B cell (primary cell): ENCODE results near the gene PTPRN2. TPM values are rescaled to one million over a fixed set of nuclear protein-coding genes. Genes with fewer than 3 reads are reported as not detected.

Source experiments
- ATAC-seq: fragments of 200-7000 bp; cut with Tn5 transposase; one replicate; pipeline ENCODE4 v1.10.0; 2021; ENCODE audit warnings: low read depth, mild to moderate bottlenecking, moderate number of reproducible peaks, moderate library complexity
- CTCF ChIA-PET: fragments of 350-600 bp; sonication (Branson Sonifier 250); formaldehyde crosslinking; loops from one replicate; lab custom pipeline; 2021; ENCODE audit warnings: antibody characterized with exemption, inconsistent platforms; lab: Charles Lee
- POLR2A ChIA-PET: fragments of 350-600 bp; sonication (Branson Sonifier 250); formaldehyde crosslinking; loops from one replicate; lab custom pipeline; 2021; ENCODE audit warnings: antibody characterized with exemption; lab: Charles Lee
- DNase-seq: peaks from one replicate; pipeline ENCODE4 v3.0.0; 2013
- H2AFZ ChIP-seq: 2 replicates; pipeline ENCODE4 v1.6.1; 2012; ENCODE audit warnings: mild to moderate bottlenecking, low read depth, low read length; ENCODE audit not compliant: insufficient read depth, poor library complexity, severe bottlenecking
- H3K27ac ChIP-seq, 2 donors: 1 replicate in 1 of 2; 2 replicates in 1 of 2; pipeline ENCODE4 v1.5.1; 2012 to 2013; ENCODE audit warnings: low read length in 2 of 2, mild to moderate bottlenecking in 2 of 2, moderate library complexity in 1 of 2
- H3K27me3 ChIP-seq, 4 experiments: fragments of 200-600 bp in 1 of 4; sonication (generic) in 1 of 4; replicated peaks in 1 of 4; 1 replicate in 2 of 4; 2 replicates in 2 of 4; pipeline versions ENCODE4 v1.6.1 to v1.7.0; 2013 to 2016; ENCODE audit warnings: low read length in 3 of 4, mild to moderate bottlenecking in 2 of 4, mixed read lengths in 1 of 4, moderate library complexity in 1 of 4; ENCODE audit not compliant: insufficient read depth in 4 of 4, control insufficient read depth in 3 of 4; ENCODE audit errors: control extremely low read depth in 1 of 4
- H3K36me3 ChIP-seq, 2 experiments: replicated peaks in 1 of 2; 1 replicate in 1 of 2; 2 replicates in 1 of 2; pipeline versions ENCODE4 v1.6.1 to v1.7.1; 2013; ENCODE audit warnings: low read length in 1 of 2; ENCODE audit not compliant: insufficient read depth in 2 of 2, control insufficient read depth in 1 of 2; ENCODE audit errors: control extremely low read depth in 1 of 2, extremely low read depth in 1 of 2
- H3K4me1 ChIP-seq, 2 donors: fragments of 200-600 bp in 1 of 2; sonication (generic) in 1 of 2; 1 replicate in 1 of 2; 2 replicates in 1 of 2; pipeline versions ENCODE4 v1.5.1 to v1.6.1; 2013 to 2017; ENCODE audit warnings: low read length in 2 of 2; ENCODE audit not compliant: control insufficient read depth in 2 of 2, insufficient read depth in 2 of 2
- H3K4me2 ChIP-seq: replicated peaks from 2 replicates; pipeline ENCODE3; 2012; ENCODE audit warnings: mild to moderate bottlenecking, low read depth, low read length; ENCODE audit not compliant: poor library complexity, severe bottlenecking
- H3K4me3 ChIP-seq, 5 experiments: fragments of 200-600 bp in 1 of 5; sonication (generic) in 1 of 5; 1 replicate in 3 of 5; 2 replicates in 2 of 5; pipeline versions ENCODE4 v1.5.1 to v1.7.0; 2011 to 2016; ENCODE audit warnings: low read length in 4 of 5, mild to moderate bottlenecking in 4 of 5, low read depth in 2 of 5, control low read depth in 1 of 5, moderate library complexity in 1 of 5; ENCODE audit not compliant: insufficient read depth in 1 of 5; ENCODE audit errors: control extremely low read depth in 1 of 5, extremely low read depth in 1 of 5
- H3K79me2 ChIP-seq: fragments of 200-600 bp; sonication (generic); one replicate; pipeline ENCODE4 v1.6.0; 2016; ENCODE audit warnings: low read length; ENCODE audit not compliant: control insufficient read depth, insufficient read depth
- H3K9ac ChIP-seq: fragments of 200-600 bp; sonication (generic); 2 replicates; pipeline ENCODE4 v1.6.1; 2017; ENCODE audit warnings: mild to moderate bottlenecking, low read length, moderate library complexity
- H3K9me3 ChIP-seq, 3 donors: one replicate each; pipeline versions ENCODE4 v1.6.1 to v1.7.1; 2013; ENCODE audit warnings: low read length in 2 of 3; ENCODE audit not compliant: control insufficient read depth in 2 of 3, insufficient read depth in 1 of 3; ENCODE audit errors: control extremely low read depth in 1 of 3
- H4K20me1 ChIP-seq: 2 replicates; pipeline ENCODE4 v1.6.0; 2012; ENCODE audit warnings: mild to moderate bottlenecking, low read length; ENCODE audit not compliant: insufficient read depth, control insufficient read depth, poor library complexity, severe bottlenecking
- H3K27ac Mint-ChIP-seq: one replicate; pipeline ENCODE4 v1.8.0; 2021; ENCODE audit warnings: mixed read lengths
- H3K27me3 Mint-ChIP-seq: one replicate; pipeline ENCODE4 v1.8.0; 2021; ENCODE audit warnings: mixed read lengths
- H3K4me1 Mint-ChIP-seq: one replicate; pipeline ENCODE4 v1.8.0; 2021; ENCODE audit warnings: mixed read lengths
- H3K4me3 Mint-ChIP-seq: one replicate; pipeline ENCODE4 v1.8.0; 2021; ENCODE audit warnings: mixed read lengths
- H3K9me3 Mint-ChIP-seq: one replicate; pipeline ENCODE4 v1.8.0; 2022; ENCODE audit warnings: mixed read lengths; ENCODE audit not compliant: insufficient read depth
- CTCF ChIP-seq: fragments of 200-600 bp; IDR thresholded peaks from one replicate; pipeline ENCODE4 v1.8.0; 2022; ENCODE audit warnings: antibody characterized with exemption, mild to moderate bottlenecking
- EZH2 ChIP-seq: IDR thresholded peaks from 2 replicates; pipeline ENCODE4 v1.6.1; 2012; ENCODE audit warnings: borderline replicate concordance, low read depth, mild to moderate bottlenecking, moderate library complexity, low read length; ENCODE audit not compliant: insufficient read depth, poor library complexity, severe bottlenecking
- WGBS: methylation state at CpG from one replicate; pipeline ENCODE4 v1.1.5; 2013; ENCODE audit warnings: missing lambda C conversion rate; ENCODE audit not compliant: insufficient coverage; 5-methylcytosine and 5-hydroxymethylcytosine counted together
- intact Hi-C: fragments of 100-400 bp; cut with micrococcal nuclease; formaldehyde crosslinking; loops from one replicate; pipeline ENCODE4 v1.10.0; 2022
- polyA plus RNA-seq: library from polyadenylated mRNA; depleted of rRNA; stranded (reverse); fragments of >200 nt; gene quantifications from 2 replicates; pipeline ENCODE4 v1.2.3, GENCODE V29; 2012
- total RNA-seq, 2 donors: library from RNA; stranded (reverse); fragments of 120-200 nt in 1 of 2; gene quantifications; 1 replicate in 1 of 2; 2 replicates in 1 of 2; pipeline versions ENCODE4 v1.2.3 to v1.2.4, GENCODE V29; 2013 to 2022

The PTPRN2 gene
- total and polyA plus RNA-seq, 2 donors (not counting 1 experiment from before 2014, with no cell fraction given) = 2.0 to 5.0 TPM

- Histone ChIP-seq H3K79me2 (no peaks in the 10 kb centered on the region), H3K36me3 (no peaks in the 10 kb centered on the region), H3K4me2 (no peak overlapping the region), H2AFZ (no peak overlapping the region), H3K4me1 (no peaks in the 10 kb centered on the region), H3K27me3 (peaks cover 0 to 4% (median 0%) of the 10 kb centered on the region in 4 experiments), H3K27ac (no peak overlapping the region), H3K9me3 (peaks cover 0 to 5% (median 0%) of the 10 kb centered on the region in 3 donors), H3K4me3 (no peak overlapping the region), H4K20me1 (no peaks in the 10 kb centered on the region), H3K9ac (no peak overlapping the region)
- Mint-ChIP-seq H3K9me3 (no peaks in the 10 kb centered on the region), H3K4me3 (no peak overlapping the region), H3K27me3 (peaks cover 9% of the 10 kb centered on the region), H3K27ac (no peak overlapping the region), H3K4me1 (no peaks in the 10 kb centered on the region)
- TF ChIP-seq EZH2 (no peak), CTCF (no peak)
- ATAC-seq (no peak), DNase-seq (no peak)
- POLR2A ChIA-PET = no interaction called here
- 72% methylated on average over 22 of the region's 22 CpGs for WGBS
- intact Hi-C loops = no loop called here
- CTCF ChIA-PET = interaction anchor here (0.5 kb wide), 1 partner anchor 1153 kb away, joined by 3 read pairs; no protein-coding TSS in a partner anchor
Measured at GRCh38 chr7:158549176-158549615, 38.4 kb downstream of the PTPRN2 start.

GRCh38 chr7:158548726-158549125, 38.9 kb downstream of the PTPRN2 start:
- WGBS = 93% methylated on average over 12 of the region's 14 CpGs
- H3K4me3 ChIP-seq = no peak overlapping the region
- CTCF ChIA-PET = no interaction called here
- POLR2A ChIA-PET = no interaction called here
- H3K36me3 ChIP-seq = no peaks in the 10 kb centered on the region
- peaks cover 0 to 5% (median 0%) of the 10 kb centered on the region in 3 donors for H3K9me3 ChIP-seq
- no peaks in the 10 kb centered on the region for H3K79me2 ChIP-seq
- H3K27me3 Mint-ChIP-seq = peaks cover 8% of the 10 kb centered on the region
- no peak overlapping the region for H3K4me2 ChIP-seq
- no peak for DNase-seq
- H3K9me3 Mint-ChIP-seq = no peaks in the 10 kb centered on the region
- no peaks in the 10 kb centered on the region for H4K20me1 ChIP-seq
- H3K4me3 Mint-ChIP-seq = no peak overlapping the region
- TF ChIP-seq EZH2 = no peak
- no peak for TF ChIP-seq CTCF
- H3K4me1 ChIP-seq = no peaks in the 10 kb centered on the region
- no peak overlapping the region for H2AFZ ChIP-seq
- intact Hi-C loops = no loop called here
- H3K27ac Mint-ChIP-seq = no peak overlapping the region
- H3K27ac ChIP-seq = no peak overlapping the region
- peaks cover 0 to 4% (median 0%) of the 10 kb centered on the region in 4 experiments for H3K27me3 ChIP-seq
- no peak for ATAC-seq
- H3K4me1 Mint-ChIP-seq = no peaks in the 10 kb centered on the region
- no peak overlapping the region for H3K9ac ChIP-seq
